HepG2 (cell line): ENCODE results near the gene MTA1. TPM values are rescaled to one million over a fixed set of nuclear protein-coding genes. Genes with fewer than 3 reads are reported as not detected.

Source experiments
- ARID3A ChIP-seq: IDR thresholded peaks from 2 replicates; pipeline ENCODE4 v1.6.1; 2012; ENCODE audit warnings: low read depth, low read length, improper control_type of control experiment
- CCDC6 ChIP-seq: sonication (generic); formaldehyde crosslinking; IDR thresholded peaks from 2 replicates; pipeline ENCODE4 v1.8.1; 2022; ENCODE audit warnings: mild to moderate bottlenecking, missing genetic modification reagents, moderate library complexity
- FOSL1 ChIP-seq: sonication (generic); formaldehyde crosslinking; IDR thresholded peaks from 2 replicates; pipeline ENCODE4 v1.9.0; 2021; ENCODE audit warnings: missing genetic modification reagents, borderline replicate concordance
- HMGXB4 ChIP-seq, 2 experiments: sonication (generic) in 1 of 2; formaldehyde crosslinking in 1 of 2; IDR thresholded peaks; 2 replicates each; pipeline versions ENCODE4 v1.4.0 to v1.6.1; 2018 to 2020; ENCODE audit warnings: missing genetic modification reagents in 2 of 2, borderline replicate concordance in 1 of 2, low read depth in 1 of 2, mild to moderate bottlenecking in 1 of 2, missing biosample characterization in 1 of 2
- HNF4A ChIP-seq: sonication (generic); formaldehyde crosslinking; IDR thresholded peaks from 2 replicates; pipeline ENCODE4 v1.4.0; 2020; ENCODE audit warnings: missing genetic modification reagents
- MBNL3 ChIP-seq: fragments of 250-450 bp; sonication (Bioruptor Pico); conservative IDR thresholded peaks from 2 replicates; pipeline ENCODE4 v1.8.0; 2022; ENCODE audit warnings: mild to moderate bottlenecking, inconsistent platforms
- MYC ChIP-seq: sonication (generic); formaldehyde crosslinking; IDR thresholded peaks from 2 replicates; pipeline ENCODE4 v1.9.0; 2021; ENCODE audit warnings: missing genetic modification reagents, borderline replicate concordance
- SRSF1 ChIP-seq: fragments of 200-400 bp; formaldehyde crosslinking; optimal IDR thresholded peaks from 2 replicates; pipeline ENCODE3; 2017; ENCODE audit warnings: mild to moderate bottlenecking, low read depth, low read length, moderate library complexity
- ZBTB46 ChIP-seq: sonication (generic); formaldehyde crosslinking; IDR thresholded peaks from 2 replicates; pipeline ENCODE4 v1.4.0; 2020; ENCODE audit warnings: mild to moderate bottlenecking, missing genetic modification reagents, borderline replicate concordance
- ZNF512B ChIP-seq: sonication (generic); formaldehyde crosslinking; IDR thresholded peaks from 2 replicates; pipeline ENCODE4 v1.5.1; 2020; ENCODE audit warnings: missing genetic modification reagents, mild to moderate bottlenecking, borderline replicate concordance
- ZNF543 ChIP-seq: sonication (generic); formaldehyde crosslinking; IDR thresholded peaks from 2 replicates; pipeline ENCODE4 v1.4.0; 2020; ENCODE audit warnings: mild to moderate bottlenecking, missing genetic modification reagents
- ZNF687 ChIP-seq: sonication (generic); formaldehyde crosslinking; IDR thresholded peaks from 2 replicates; pipeline ENCODE4 v1.5.1; 2020; ENCODE audit warnings: mild to moderate bottlenecking, missing genetic modification reagents, moderate library complexity
- polyA plus RNA-seq, 8 experiments: library from polyadenylated mRNA; depleted of rRNA in 3 of 8; stranded (reverse) in 7 of 8; unstranded in 1 of 8; fragments of >200 nt; fragmentation: Illumina TruSeq in 4 of 8; extraction: Trizol in 4 of 8; gene quantifications; 2 replicates each; pipeline versions ENCODE4 v1.2.1 to v1.2.3, GENCODE V29; 2011 to 2016; ENCODE audit warnings: low read depth in 4 of 8, missing spikeins in 1 of 8, mixed read lengths in 1 of 8; ENCODE audit not compliant: insufficient read depth in 1 of 8
- total RNA-seq, 5 experiments: library from RNA; depleted of rRNA; stranded (reverse); fragments of >200 nt; fragmentation: Illumina TruSeq; extraction: Trizol; gene quantifications; 2 replicates each; pipeline ENCODE4 v1.2.3, GENCODE V29; 2016; ENCODE audit warnings: low read depth in 1 of 5

MTA1 gene
- total and polyA plus RNA-seq, 2 of the 13 experiments (the other 11 are each of a cell fraction or from before 2014, with no cell fraction given), result 35.2 to 85.8 TPM

GRCh38 chr14:105475269-105476096 lies 55.9 kb downstream of the MTA1 start (continued):
- TF ChIP-seq ZBTB46 (CRISPR knock-in tag), result peak; percentile 72; the same call in 1 of the 2 replicates
- TF ChIP-seq FOSL1 (CRISPR knock-in tag), result 0 out of 2 replicates have a peak, but pooled peaks have one; percentile 4
- TF ChIP-seq MYC (CRISPR knock-in tag), result peak; percentile 17; the same call in 1 of the 2 replicates
- no peak for TF ChIP-seq SRSF1
- TF ChIP-seq ZNF543 (CRISPR knock-in tag), result peak; percentile 37; the same call in 1 of the 2 replicates
- TF ChIP-seq MBNL3 (CRISPR knock-in tag), result no peak
- peak; percentile 17; the same call in 1 of the 2 replicates for TF ChIP-seq HNF4A (CRISPR knock-in tag)
- peak in 1 of 2 experiments; percentile 17; a peak in 1 of 4 replicates for TF ChIP-seq HMGXB4 (CRISPR knock-in tag; IDR thresholded peaks at IDR 0.05; ENCODE audit: borderline replicate concordance in 1 of 2, low read depth in 1 of 2)
- no peak for TF ChIP-seq ARID3A
- TF ChIP-seq CCDC6 (CRISPR knock-in tag), result no peak
- 0 out of 2 replicates have a peak, but pooled peaks have one; percentile 32 for TF ChIP-seq ZNF512B (CRISPR knock-in tag)
- peak; percentile 31; the same call in 1 of the 2 replicates for TF ChIP-seq ZNF687 (CRISPR knock-in tag)
